ENCODE measurements around the gene CLTCL1. TPM values are rescaled to one million over a fixed set of nuclear protein-coding genes. Genes with fewer than 3 reads are reported as not detected.

The CLTCL1 gene
- total and polyA plus RNA-seq, 9 of the 15 experiments (the other 6 are each of a cell fraction or from before 2014, with no cell fraction given) = 1.1 to 11.7 (median 5.0) TPM

DNA sequence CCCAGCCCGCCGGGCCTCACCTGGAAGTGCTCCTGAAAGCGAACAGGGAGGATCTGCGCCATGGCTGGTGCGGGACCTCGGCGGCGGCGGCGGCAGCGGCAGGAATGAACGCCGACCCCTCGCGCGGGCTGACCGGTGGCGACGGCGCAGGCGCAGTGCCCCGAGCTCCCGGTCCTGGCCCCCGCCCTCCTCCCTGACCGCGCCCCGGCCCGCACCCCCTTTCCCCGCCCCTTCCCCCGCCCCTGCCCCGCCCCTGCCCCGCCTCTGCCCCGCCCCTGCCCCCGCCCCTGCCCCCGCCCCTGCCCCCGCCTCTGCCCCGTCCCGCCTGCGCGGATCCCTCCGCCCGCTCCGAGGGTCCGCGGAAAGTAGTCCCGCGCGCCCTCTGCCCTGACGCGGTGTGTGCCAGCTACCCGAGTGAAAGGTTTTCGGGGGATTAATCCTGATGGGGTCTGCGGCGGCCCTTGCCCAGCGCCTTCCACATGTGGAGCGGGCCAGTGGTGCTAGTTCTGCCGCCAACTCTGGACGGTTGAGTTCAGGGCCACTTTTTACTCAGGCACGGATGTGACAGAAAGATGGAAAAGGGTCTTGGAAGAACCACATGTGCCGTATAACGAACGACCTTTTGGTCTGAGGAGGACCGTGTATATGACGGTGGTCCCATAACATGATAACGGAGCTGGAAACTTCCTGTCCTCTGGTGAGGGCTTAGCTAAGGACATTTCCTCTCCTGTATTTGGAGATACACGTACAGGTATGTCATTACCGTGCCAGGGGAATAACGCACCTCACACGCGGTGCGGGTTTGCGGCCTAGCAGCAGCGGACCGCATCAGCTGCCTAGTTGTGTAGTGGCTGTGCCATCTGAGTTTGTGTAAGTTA is at the start of gene CLTCL1 (continued):
- no peak for TF ChIP-seq PYGO2 (tag; IDR thresholded peaks at IDR 0.05)
- TF ChIP-seq E2F3 (CRISPR knock-in tag; IDR thresholded peaks at IDR 0.05) = peak; percentile 85
- no peak for TF ChIP-seq RBM17 (IDR thresholded peaks at IDR 0.05; ENCODE audit: borderline replicate concordance, low read depth, low read length)
- no peak for TF ChIP-seq PTRF (tag; IDR thresholded peaks at IDR 0.05)
- peak in 1 of 2 experiments; percentile 18; a peak in 2 of 4 replicates for TF ChIP-seq TBL1XR1 (IDR thresholded peaks at IDR 0.05; ENCODE audit: low read length in 2 of 2)
- no peak for TF ChIP-seq TAF9B (IDR thresholded peaks at IDR 0.05; ENCODE audit: partially characterized antibody)
- TF ChIP-seq DNMT1 (IDR thresholded peaks at IDR 0.05) = peak; percentile 97
- TF ChIP-seq TFAM (CRISPR knock-in tag; conservative IDR thresholded peaks at IDR 0.05) = no peak
- TF ChIP-seq ZNF639 (CRISPR knock-in tag; conservative IDR thresholded peaks at IDR 0.05 in 1 of 2, IDR thresholded peaks at IDR 0.05 in 1 of 2) = no peak; a peak in 1 of 4 replicates
- 0 out of 2 replicates have a peak, but pooled peaks have one; percentile 14 for TF ChIP-seq ZNF134 (CRISPR knock-in tag; conservative IDR thresholded peaks at IDR 0.05)
- TF ChIP-seq FOXO4 (CRISPR knock-in tag; IDR thresholded peaks at IDR 0.05) = peak; percentile 56
- TF ChIP-seq FOXA3 (CRISPR knock-in tag; conservative IDR thresholded peaks at IDR 0.05 in 1 of 2, IDR thresholded peaks at IDR 0.05 in 1 of 2) = 0 out of 4 replicates have a peak, but pooled peaks of 1 of the 2 experiments have one; percentile 28
- TF ChIP-seq HMGN3 (IDR thresholded peaks at IDR 0.05; ENCODE audit: borderline replicate concordance, extremely low read depth, insufficient read length, low read depth, low read length) = peak; percentile 92
- peak; percentile 80 for TF ChIP-seq L3MBTL2 (IDR thresholded peaks at IDR 0.05)
- TF ChIP-seq ELF4 (CRISPR knock-in tag; IDR thresholded peaks at IDR 0.05) = peak; percentile 77
- TF ChIP-seq ZFX (CRISPR knock-in tag; IDR thresholded peaks at IDR 0.05) = no peak
- TF ChIP-seq TSC22D4 (tag; IDR thresholded peaks at IDR 0.05) = 0 out of 2 replicates have a peak, but pooled peaks have one; percentile 12
- TF ChIP-seq ZBTB2 (IDR thresholded peaks at IDR 0.05) = peak; percentile 93
- TF ChIP-seq CTCFL (IDR thresholded peaks at IDR 0.05; ENCODE audit: borderline replicate concordance, insufficient read depth, low read depth, low read length, poor library complexity, severe bottlenecking) = no peak
